Upper lobe of right lung (tissue), 1 donor: ENCODE results near the gene RALGAPB. TPM values are rescaled to one million over a fixed set of nuclear protein-coding genes. Genes with fewer than 3 reads are reported as not detected.

Source experiments
- ATAC-seq: fragments of 200-7000 bp; cut with Tn5 transposase; one replicate; pipeline ENCODE4 v1.9.1; 2020; ENCODE audit warnings: mild to moderate bottlenecking, moderate library complexity
- DNase-seq: peaks from one replicate; pipeline ENCODE4 v3.0.0-alpha.2; 2020
- H3K27ac ChIP-seq: fragments of 200-600 bp; one replicate; pipeline ENCODE4 v1.8.0; 2022
- H3K27me3 ChIP-seq: fragments of 200-600 bp; one replicate; pipeline ENCODE4 v1.8.0; 2022; ENCODE audit warnings: mild to moderate bottlenecking
- H3K36me3 ChIP-seq: fragments of 200-600 bp; one replicate; pipeline ENCODE4 v1.8.0; 2022
- H3K4me1 ChIP-seq: fragments of 200-600 bp; one replicate; pipeline ENCODE4 v1.8.0; 2022
- H3K4me3 ChIP-seq: fragments of 200-600 bp; one replicate; pipeline ENCODE4 v1.8.0; 2022; ENCODE audit warnings: mild to moderate bottlenecking
- H3K9me3 ChIP-seq: fragments of 200-600 bp; one replicate; pipeline ENCODE4 v1.8.0; 2022
- CTCF ChIP-seq: fragments of 200-600 bp; IDR thresholded peaks from one replicate; pipeline ENCODE4 v1.8.0; 2022; ENCODE audit warnings: antibody characterized with exemption
- intact Hi-C: fragments of 100-400 bp; cut with DNase I; formaldehyde crosslinking; loops from one replicate; pipeline ENCODE4 v1.11.0; 2022
- total RNA-seq: library from RNA; stranded (reverse); fragmentation: NEBNext Ultra II Directional; extraction: Animal tissue kit (Norgen Biotek cat#: 25700); gene quantifications from one replicate; pipeline ENCODE4 v1.2.1, GENCODE V29; 2021
- donor health status: DM: no; HTN: yes; CAD: no; lungs with severe emphysema.

The RALGAPB gene
- total RNA-seq, 1 donor from 2014 or later: 35.4 TPM

- no peaks in the 10 kb centered on the region for H3K9me3 ChIP-seq
- no peak overlapping the region for H3K4me3 ChIP-seq
- ATAC-seq: no peak
- DNase-seq: no peak
- no peaks in the 10 kb centered on the region for H3K27me3 ChIP-seq
- intact Hi-C loops: no loop called here
- no peak for TF ChIP-seq CTCF
- no peak overlapping the region for H3K27ac ChIP-seq
- H3K4me1 ChIP-seq: no peaks in the 10 kb centered on the region
- H3K36me3 ChIP-seq: peaks cover 97% of the 10 kb centered on the region
Measured at GRCh38 chr20:38555395-38555794, 82.8 kb downstream of the RALGAPB start.

GRCh38 chr20:38557174-38557573 is 84.5 kb downstream of the RALGAPB start:
- no peak for DNase-seq
- H3K4me1 ChIP-seq: no peaks in the 10 kb centered on the region
- no peaks in the 10 kb centered on the region for H3K27me3 ChIP-seq
- no peaks in the 10 kb centered on the region for H3K9me3 ChIP-seq
- no peak overlapping the region for H3K27ac ChIP-seq
- H3K4me3 ChIP-seq: no peak overlapping the region
- peaks cover 93% of the 10 kb centered on the region for H3K36me3 ChIP-seq
- intact Hi-C loops: no loop called here
- ATAC-seq: no peak
- TF ChIP-seq CTCF: no peak

- no peaks in the 10 kb centered on the region for H3K27me3 ChIP-seq
- no peaks in the 10 kb centered on the region for H3K4me1 ChIP-seq
- no peak overlapping the region for H3K4me3 ChIP-seq
- H3K9me3 ChIP-seq: no peaks in the 10 kb centered on the region
- no peak for ATAC-seq
- DNase-seq: no peak
- peaks cover 90% of the 10 kb centered on the region for H3K36me3 ChIP-seq
- no peak overlapping the region for H3K27ac ChIP-seq
- intact Hi-C loops: no loop called here
- TF ChIP-seq CTCF: no peak
Measured at GRCh38 chr20:38558596-38559360, 86.1 kb downstream of the RALGAPB start.

- H3K36me3 ChIP-seq: peaks cover 80% of the 10 kb centered on the region
- ATAC-seq (no peak), DNase-seq (no peak)
- no peaks in the 10 kb centered on the region for H3K9me3 ChIP-seq
- no peak overlapping the region for H3K4me3 ChIP-seq
- H3K27ac ChIP-seq: no peak overlapping the region
- intact Hi-C loops: no loop called here
- no peak for TF ChIP-seq CTCF
- H3K4me1 ChIP-seq: no peaks in the 10 kb centered on the region
- no peaks in the 10 kb centered on the region for H3K27me3 ChIP-seq
Measured at GRCh38 chr20:38559764-38560163, 87.1 kb downstream of the RALGAPB start.

- intact Hi-C loops: no loop called here
- TF ChIP-seq CTCF: no peak
- H3K4me1 ChIP-seq: no peaks in the 10 kb centered on the region
- H3K27me3 ChIP-seq: no peaks in the 10 kb centered on the region
- ATAC-seq: no peak
- peaks cover 79% of the 10 kb centered on the region for H3K36me3 ChIP-seq
- H3K27ac ChIP-seq: no peak overlapping the region
- no peaks in the 10 kb centered on the region for H3K9me3 ChIP-seq
- H3K4me3 ChIP-seq: no peak overlapping the region
- no peak for DNase-seq
Measured at GRCh38 chr20:38563802-38564431, 91.3 kb downstream of the RALGAPB start.
